HFF-Myc (cell line): ENCODE results near the gene AKR1E2.

ENCODE experiments used
- DNase-seq: peaks from one replicate; pipeline ENCODE4 v3.0.0-alpha.2; 2011; ENCODE audit warnings: low read depth; ENCODE audit errors: extremely low read depth
- H3K4me3 ChIP-seq: replicated peaks from 2 replicates; pipeline ENCODE4 v1.5.1; 2011; ENCODE audit warnings: low read depth, mild to moderate bottlenecking, control low read depth, low read length
- TF ChIP-seq, protein P1 (sequence below): IDR thresholded peaks from 2 replicates; pipeline ENCODE4 v1.5.1; 2012; ENCODE audit warnings: mild to moderate bottlenecking, low read depth, low read length, control low read depth; ENCODE audit errors: missing control alignments

AKR1E2 gene

GRCh38 chr10:4784667-4785333 lies 41.2 kb upstream of the AKR1E2 start:
- no peak for DNase-seq
- TF ChIP-seq, protein P1, sequence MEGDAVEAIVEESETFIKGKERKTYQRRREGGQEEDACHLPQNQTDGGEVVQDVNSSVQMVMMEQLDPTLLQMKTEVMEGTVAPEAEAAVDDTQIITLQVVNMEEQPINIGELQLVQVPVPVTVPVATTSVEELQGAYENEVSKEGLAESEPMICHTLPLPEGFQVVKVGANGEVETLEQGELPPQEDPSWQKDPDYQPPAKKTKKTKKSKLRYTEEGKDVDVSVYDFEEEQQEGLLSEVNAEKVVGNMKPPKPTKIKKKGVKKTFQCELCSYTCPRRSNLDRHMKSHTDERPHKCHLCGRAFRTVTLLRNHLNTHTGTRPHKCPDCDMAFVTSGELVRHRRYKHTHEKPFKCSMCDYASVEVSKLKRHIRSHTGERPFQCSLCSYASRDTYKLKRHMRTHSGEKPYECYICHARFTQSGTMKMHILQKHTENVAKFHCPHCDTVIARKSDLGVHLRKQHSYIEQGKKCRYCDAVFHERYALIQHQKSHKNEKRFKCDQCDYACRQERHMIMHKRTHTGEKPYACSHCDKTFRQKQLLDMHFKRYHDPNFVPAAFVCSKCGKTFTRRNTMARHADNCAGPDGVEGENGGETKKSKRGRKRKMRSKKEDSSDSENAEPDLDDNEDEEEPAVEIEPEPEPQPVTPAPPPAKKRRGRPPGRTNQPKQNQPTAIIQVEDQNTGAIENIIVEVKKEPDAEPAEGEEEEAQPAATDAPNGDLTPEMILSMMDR, result no peak
- H3K4me3 ChIP-seq, result no peak overlapping the region

- H3K4me3 ChIP-seq, result no peak overlapping the region
- no peak for DNase-seq
- TF ChIP-seq, protein P1, result no peak
Measured at GRCh38 chr10:4786043-4786839, 39.8 kb upstream of the AKR1E2 start.

GRCh38 chr10:4790045-4790444 lies 36.0 kb upstream of the AKR1E2 start:
- no peak for DNase-seq
- TF ChIP-seq, protein P1, result no peak

DNA sequence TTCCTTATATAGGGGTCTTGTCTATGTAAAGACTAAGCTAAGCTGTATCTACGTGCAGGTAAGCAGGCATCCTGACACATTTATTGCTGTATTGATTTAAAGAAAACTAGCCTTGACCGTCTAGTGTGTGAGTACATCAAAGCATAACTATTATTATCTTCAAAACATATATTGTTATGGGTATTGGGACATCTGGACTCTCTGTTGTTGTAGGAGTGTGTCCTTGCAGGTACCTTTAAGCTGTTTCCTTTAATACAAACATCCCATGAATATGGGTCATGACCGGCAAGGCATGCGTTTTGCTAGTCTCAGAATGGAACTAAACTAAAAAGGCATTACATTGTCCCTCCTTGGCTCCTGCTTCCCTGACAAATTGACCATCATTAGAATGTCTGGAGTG lies 35.1 kb upstream of the AKR1E2 start:
- no peak overlapping the region for H3K4me3 ChIP-seq
- TF ChIP-seq, protein P1, result no peak
- DNase-seq, result no peak

More at GRCh38 chr10:4790045-4790444, 36.0 kb upstream of the AKR1E2 start:
- H3K4me3 ChIP-seq, result no peak overlapping the region

GRCh38 chr10:4792381-4792780 lies 33.6 kb upstream of the AKR1E2 start:
- TF ChIP-seq, protein P1, result no peak
- no peak for DNase-seq
- H3K4me3 ChIP-seq, result no peak overlapping the region

- DNase-seq, result no peak
- H3K4me3 ChIP-seq, result no peak overlapping the region
- TF ChIP-seq, protein P1, result no peak
Measured at GRCh38 chr10:4801405-4801804, 24.6 kb upstream of the AKR1E2 start.
